NCI-H774 (cell line): ENCODE data around the gene XRRA1.
A peak's percentile ranks its signal among the peaks of the same experiment; 100 is the strongest.

Source experiments
- DNase-seq: peaks from one replicate; lab custom pipeline; 2025; lab: John Stamatoyannopoulos, UW

Gene XRRA1

DNA sequence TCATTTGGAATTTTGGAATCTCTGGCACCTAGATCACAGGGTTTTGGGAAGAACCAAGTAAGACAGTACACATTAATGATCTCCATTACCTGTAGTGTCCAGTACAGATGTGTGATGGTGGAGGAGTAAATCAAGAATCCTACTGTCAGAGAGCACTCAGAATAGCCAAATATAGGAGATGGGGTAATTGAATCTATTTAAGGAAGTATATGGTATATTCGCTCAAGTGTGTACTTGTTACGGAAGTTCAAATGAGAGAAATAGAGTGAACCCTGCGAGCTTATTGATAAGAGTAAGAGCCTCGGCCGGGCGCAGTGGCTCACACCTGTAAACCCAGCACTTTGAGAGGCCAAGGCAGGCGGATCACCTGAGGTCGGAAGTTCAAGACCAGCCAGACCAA is 2.3 kb upstream of the XRRA1 start:
- DNase-seq, result no peak

GRCh38 chr11:74950374-74950969 is 1.6 kb upstream of the XRRA1 start:
- no peak for DNase-seq

- DNase-seq, result no peak
Measured at GRCh38 chr11:74949753-74950137, 854 bp upstream of the XRRA1 start.

GRCh38 chr11:74948546-74948897 is 369 bp downstream of the XRRA1 start:
- DNase-seq, result no peak

DNA sequence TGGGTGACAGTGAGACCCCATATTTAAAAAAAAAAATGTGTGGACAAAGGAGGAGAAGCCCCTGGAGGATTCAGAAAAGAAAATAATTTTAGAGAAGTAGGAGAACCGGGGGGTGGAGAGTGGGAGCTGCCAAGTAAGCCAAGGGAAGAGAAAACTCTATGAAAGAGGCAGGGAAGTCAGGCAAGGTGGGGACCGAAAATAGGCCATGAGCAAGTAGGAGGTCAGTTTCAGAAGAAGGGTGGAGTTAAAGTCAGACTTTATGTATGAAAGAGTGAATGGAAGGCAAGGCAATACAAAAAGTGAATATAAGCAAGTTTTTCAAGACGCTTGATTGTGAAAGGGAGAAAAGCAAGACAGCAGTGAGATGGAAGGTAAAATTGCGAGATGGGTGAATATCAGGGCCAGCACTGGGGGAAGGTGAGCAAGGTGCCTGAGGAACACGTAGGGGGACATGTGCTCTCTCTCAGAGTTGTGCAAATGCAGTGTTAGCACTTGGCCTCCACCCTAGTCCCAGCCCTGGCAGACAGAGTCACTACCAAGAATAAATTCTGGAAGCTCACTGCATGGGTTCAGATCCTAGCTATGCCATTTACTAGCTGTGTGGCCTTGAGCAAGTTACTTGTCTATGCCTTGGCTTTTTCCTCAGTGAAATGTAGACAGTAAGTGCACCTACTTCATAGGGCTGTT is 6.7 kb downstream of the XRRA1 start:
- DNase-seq, result no peak

- DNase-seq, result no peak
Measured at GRCh38 chr11:74941492-74941891, 7.4 kb downstream of the XRRA1 start.

DNA sequence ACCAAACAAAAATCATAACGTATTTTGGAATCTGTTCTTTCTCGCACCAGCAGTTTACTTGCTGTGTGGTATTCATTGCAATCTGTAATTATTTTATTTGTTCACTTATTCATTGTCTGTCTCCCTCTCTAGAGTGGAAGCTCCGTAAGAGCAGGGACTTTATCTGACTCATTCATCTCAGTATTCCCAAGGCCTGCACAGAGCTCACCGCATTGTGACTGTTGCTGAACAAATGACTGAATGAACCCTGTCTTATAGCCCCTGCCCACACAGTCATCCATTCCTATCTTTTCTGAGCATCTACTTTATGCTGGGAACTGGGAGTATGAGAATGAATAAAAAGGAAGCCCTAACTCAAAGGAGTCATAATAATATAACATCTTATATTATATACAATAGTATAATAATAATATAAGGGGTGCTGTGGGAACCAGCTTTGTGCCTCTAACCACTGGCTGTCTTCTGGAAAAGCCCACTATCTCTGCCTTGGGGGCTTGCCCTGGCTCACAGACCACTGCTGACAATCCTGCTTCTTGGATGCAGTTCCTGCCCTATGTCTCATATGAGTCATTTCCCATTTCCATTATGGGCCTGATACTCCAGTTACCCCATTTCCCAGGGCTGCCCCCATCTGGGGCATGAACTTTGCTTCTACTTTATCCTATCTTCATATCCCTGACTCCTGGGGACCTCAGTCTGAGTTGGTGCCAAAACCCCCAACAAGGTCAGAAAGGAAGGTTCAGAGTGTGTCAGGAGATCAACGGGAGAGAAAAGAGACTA is 11.0 kb downstream of the XRRA1 start:
- DNase-seq, result no peak

- no peak for DNase-seq
Measured at GRCh38 chr11:74936976-74937375, 11.9 kb downstream of the XRRA1 start.

- DNase-seq, result no peak
Measured at GRCh38 chr11:74936087-74936486, 12.8 kb downstream of the XRRA1 start.

DNA sequence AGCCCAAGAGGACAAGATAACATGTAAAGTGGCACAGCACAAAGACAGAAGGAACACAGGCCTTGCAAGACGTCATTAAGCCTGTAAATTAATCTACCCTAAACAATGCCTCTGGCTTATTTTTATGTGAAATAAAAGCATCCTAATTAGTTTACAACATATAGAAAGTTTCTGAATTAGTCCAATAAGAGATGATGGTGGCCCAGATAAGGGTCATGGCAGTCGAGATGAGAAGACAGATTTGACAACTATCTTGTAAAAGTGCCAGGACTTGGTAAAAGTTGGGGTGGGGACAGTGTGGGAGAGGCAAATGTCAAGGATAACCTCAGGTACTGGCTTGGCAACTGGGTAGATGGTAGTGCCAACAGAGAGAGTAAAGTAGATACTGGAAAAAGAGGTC is 13.6 kb downstream of the XRRA1 start:
- DNase-seq, result no peak

- no peak for DNase-seq
Measured at GRCh38 chr11:74933765-74934164, 15.1 kb downstream of the XRRA1 start.

- DNase-seq, result no peak
Measured at GRCh38 chr11:74932797-74933196, 16.1 kb downstream of the XRRA1 start.

GRCh38 chr11:74932169-74932568 is 16.7 kb downstream of the XRRA1 start:
- DNase-seq, result no peak

DNA sequence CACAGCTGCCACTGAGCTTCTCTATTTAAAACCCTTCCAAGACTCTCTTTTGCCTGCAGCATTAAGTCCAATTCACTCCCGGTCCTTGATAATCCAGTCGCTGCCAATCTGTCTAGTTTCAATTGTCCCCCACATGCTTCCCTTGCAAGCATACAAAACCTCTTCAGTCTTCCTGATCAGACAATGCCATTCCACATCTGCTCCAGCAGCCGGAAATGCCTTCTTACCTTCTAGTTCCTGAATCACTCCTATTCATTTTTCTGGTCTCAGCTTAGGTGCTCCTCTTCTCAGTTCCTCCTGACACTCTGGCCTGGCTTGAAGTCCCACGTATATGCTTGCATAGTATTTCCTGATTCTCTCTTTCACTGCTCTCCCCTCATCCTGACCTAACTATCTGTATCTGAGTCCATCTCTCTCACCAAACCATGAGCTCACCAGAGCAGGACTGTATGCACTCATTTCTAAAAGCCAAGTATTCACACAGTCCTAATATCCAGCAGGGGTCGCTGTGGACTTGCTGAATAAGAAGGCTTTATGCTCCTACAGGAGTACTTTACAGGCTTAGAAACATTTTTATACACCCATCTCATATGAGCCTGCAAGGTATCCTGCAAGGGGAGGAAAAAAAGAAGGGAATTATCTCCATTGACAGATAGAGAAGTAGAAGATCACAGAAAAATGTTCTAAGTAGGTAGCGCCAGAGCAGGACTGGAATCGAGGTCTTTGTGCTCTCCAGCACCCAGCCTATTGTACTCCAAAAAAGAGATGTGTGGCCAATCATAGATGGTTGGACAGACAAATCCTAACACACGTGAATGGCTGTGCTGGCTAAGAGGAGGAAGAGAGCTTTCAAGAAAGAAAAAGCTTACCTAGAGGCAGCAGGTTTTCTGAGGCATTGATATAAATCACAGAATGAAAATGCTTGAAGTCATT is 19.2 kb downstream of the XRRA1 start:
- peak; percentile 80 for DNase-seq

GRCh38 chr11:74927496-74927895 is 21.4 kb downstream of the XRRA1 start:
- no peak for DNase-seq

GRCh38 chr11:74926304-74927030 is 22.4 kb downstream of the XRRA1 start:
- no peak for DNase-seq

DNA sequence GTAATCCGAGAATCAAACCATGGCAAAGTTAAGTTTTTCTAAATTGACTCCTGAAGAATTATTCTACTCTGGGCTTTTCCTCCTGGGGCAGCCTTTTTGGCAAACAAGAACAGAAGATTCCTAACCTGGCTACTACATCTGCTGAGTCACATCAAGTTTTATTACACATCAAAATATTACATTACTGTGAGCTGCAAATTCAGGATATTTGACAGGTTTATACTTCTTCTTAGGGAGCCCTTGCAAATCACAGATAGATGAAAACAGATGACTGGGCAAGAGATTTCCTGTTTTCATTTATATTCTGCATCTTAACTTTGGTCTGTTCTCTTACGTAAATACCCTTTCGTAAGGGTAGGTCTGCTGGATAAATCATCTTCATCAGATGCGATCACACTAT is 23.6 kb downstream of the XRRA1 start:
- no peak for DNase-seq

- no peak for DNase-seq
Measured at GRCh38 chr11:74923125-74923524, 25.8 kb downstream of the XRRA1 start.

DNA sequence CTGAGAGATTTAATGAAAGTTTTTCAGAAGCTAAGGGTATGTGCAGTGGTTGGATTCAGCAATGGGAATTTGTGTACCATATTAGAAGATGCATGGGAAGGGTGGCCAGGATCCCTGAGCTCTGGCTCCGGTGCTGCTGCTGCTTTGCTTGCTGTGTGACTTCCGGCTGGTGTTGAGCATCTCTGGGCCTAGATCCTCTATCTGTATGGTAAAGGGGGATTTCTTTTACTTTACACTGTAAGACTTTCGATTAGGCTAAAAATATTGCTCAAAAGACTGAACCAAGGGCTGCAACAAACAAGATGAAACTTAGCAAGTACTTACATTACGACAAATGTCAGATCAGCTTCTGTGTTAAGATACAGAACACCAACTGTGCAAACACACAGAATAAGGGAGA is 39.1 kb downstream of the XRRA1 start:
- DNase-seq, result no peak

- no peak for DNase-seq
Measured at GRCh38 chr11:74909385-74909784, 39.5 kb downstream of the XRRA1 start.

DNA sequence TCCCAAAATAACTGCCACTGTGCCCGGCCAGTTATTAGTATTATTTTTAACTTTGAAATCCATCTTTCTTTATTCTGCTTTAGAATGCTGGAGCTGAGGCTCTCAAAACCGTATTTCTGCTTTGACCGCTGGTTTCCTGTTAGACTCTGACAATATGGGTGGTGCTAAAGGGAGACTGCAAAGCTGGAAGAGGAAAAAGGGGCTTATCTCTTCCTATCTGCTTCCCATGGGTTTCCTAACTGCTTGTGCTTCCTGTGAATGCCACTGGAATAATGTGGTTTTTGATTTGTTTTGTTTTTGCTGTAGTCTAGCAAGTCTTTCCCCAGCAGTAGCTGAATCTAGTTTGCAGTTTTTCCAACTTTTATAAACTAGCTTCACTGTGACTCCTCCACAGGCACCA is 43.6 kb downstream of the XRRA1 start:
- DNase-seq, result no peak

DNA sequence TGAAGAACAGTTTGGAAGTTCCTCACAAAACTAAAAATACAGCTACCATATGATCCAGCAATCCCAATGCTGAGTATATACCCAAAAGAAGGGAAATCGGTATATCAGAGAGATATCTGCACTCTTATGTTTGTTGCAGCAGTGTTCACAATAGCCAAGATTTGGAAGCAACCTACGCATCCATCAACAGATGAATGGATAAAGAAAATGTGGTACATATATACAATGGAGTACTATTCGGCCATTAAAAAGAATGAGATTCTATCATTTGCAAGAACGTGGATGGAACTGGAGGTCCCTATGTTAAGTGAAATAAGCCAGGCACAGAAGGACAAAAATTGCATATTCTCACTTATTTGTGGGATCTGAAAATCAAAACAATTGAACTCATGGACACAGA is 46.5 kb downstream of the XRRA1 start:
- no peak for DNase-seq
